Measurements from ENCODE around the gene ABCA4.

DNA sequence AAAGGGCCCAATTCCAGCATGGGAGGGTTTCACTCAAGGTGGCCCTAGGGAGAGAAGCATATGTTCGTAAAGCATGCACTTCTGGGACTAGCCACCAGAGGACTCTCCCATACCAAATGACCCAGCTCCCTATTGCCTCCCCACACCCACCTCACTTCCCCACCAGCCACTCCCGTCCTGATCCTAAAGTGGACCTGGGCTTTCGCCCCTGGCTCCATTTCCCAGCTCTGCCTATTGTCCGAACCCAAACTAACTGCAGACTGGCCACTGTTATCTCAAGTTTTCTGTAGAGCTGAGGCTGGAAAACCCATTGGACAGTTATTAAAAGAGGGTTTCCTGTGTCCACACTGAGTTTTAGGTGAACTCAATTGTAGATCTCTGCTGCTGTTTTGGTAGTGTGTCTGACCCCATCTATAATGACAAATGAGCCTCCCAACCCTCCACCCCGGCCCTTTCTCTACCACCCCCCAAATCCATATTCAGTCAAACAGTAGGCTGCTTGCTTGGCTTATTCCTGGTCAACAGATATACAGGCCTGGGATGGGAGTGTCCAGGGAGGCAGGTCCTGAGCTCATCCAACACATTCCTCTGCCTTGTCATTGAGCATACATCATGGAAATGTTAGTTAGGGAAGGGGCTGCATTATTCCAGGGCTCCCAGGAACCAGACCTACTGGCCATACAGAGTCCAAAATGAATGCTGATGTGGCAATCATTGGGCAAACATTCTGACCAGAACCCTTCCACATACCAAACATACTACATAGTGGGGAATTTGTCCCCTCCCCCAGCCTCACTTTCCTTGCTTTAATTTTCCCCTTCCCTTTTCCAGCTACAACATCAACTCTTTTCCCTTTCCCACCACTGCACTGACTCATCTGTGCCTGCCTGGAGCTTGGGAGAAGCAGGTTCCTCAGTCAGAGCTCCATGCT is 59.2 kb downstream of the ABCA4 start:
- TF ChIP-seq EZH2 (IDR thresholded peaks at IDR 0.05) = no peak
- TF ChIP-seq, protein P1, sequence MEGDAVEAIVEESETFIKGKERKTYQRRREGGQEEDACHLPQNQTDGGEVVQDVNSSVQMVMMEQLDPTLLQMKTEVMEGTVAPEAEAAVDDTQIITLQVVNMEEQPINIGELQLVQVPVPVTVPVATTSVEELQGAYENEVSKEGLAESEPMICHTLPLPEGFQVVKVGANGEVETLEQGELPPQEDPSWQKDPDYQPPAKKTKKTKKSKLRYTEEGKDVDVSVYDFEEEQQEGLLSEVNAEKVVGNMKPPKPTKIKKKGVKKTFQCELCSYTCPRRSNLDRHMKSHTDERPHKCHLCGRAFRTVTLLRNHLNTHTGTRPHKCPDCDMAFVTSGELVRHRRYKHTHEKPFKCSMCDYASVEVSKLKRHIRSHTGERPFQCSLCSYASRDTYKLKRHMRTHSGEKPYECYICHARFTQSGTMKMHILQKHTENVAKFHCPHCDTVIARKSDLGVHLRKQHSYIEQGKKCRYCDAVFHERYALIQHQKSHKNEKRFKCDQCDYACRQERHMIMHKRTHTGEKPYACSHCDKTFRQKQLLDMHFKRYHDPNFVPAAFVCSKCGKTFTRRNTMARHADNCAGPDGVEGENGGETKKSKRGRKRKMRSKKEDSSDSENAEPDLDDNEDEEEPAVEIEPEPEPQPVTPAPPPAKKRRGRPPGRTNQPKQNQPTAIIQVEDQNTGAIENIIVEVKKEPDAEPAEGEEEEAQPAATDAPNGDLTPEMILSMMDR (IDR thresholded peaks at IDR 0.05) = peak; percentile 88

All from neural progenitor cell (in vitro differentiated cells).